GM23338 (cell line): Measurements from ENCODE around the gene GRIN1. TPM values are rescaled to one million over a fixed set of nuclear protein-coding genes. Genes with fewer than 3 reads are reported as not detected.

Experiments
- ATAC-seq: fragments of 200-7000 bp; cut with Tn5 transposase; 3 replicates; pipeline ENCODE4 v1.9.1; 2020
- DNase-seq: peaks from one replicate; pipeline ENCODE4 v3.0.0-alpha.2; 2015; ENCODE audit warnings: low spot score
- H2AFZ ChIP-seq: fragments of 200-600 bp; sonication (generic); 2 replicates; pipeline ENCODE4 v1.8.0; 2016; ENCODE audit warnings: antibody characterized with exemption, mild to moderate bottlenecking, moderate library complexity
- H3F3A ChIP-seq: fragments of 200-600 bp; sonication (generic); replicated peaks from 2 replicates; pipeline ENCODE4 v1.8.0; 2017; ENCODE audit warnings: antibody characterized with exemption, mixed run types, low read depth
- H3K27ac ChIP-seq: fragments of 200-600 bp; sonication (generic); 2 replicates; pipeline ENCODE4 v1.6.1; 2016; ENCODE audit warnings: low read depth
- H3K27me3 ChIP-seq: fragments of 200-600 bp; sonication (generic); 2 replicates; pipeline ENCODE4 v1.8.0; 2016; ENCODE audit warnings: mild to moderate bottlenecking, mixed run types, moderate library complexity; ENCODE audit not compliant: insufficient read depth
- H3K36me3 ChIP-seq: fragments of 200-600 bp; sonication (generic); 2 replicates; pipeline ENCODE4 v1.8.0; 2016; ENCODE audit warnings: mild to moderate bottlenecking; ENCODE audit not compliant: insufficient read depth
- H3K4me1 ChIP-seq: fragments of 200-600 bp; sonication (generic); 2 replicates; pipeline ENCODE4 v1.8.0; 2016; ENCODE audit warnings: mild to moderate bottlenecking, moderate library complexity; ENCODE audit not compliant: insufficient read depth
- H3K4me2 ChIP-seq: fragments of 200-600 bp; sonication (generic); 2 replicates; pipeline ENCODE4 v1.7.1; 2017; ENCODE audit warnings: mixed run types
- H3K4me3 ChIP-seq: fragments of 200-600 bp; sonication (generic); 2 replicates; pipeline ENCODE4 v1.6.1; 2016; ENCODE audit warnings: mixed run types
- H3K79me2 ChIP-seq: fragments of 200-600 bp; sonication (generic); replicated peaks from 2 replicates; pipeline ENCODE4 v1.8.0; 2017; ENCODE audit warnings: mild to moderate bottlenecking; ENCODE audit not compliant: insufficient read depth
- H3K9me2 ChIP-seq: fragments of 200-600 bp; sonication (generic); 2 replicates; pipeline ENCODE4 v1.8.0; 2017; ENCODE audit not compliant: insufficient read depth
- H4K20me1 ChIP-seq: fragments of 200-600 bp; sonication (generic); replicated peaks from 2 replicates; pipeline ENCODE4 v1.8.0; 2017; ENCODE audit warnings: mild to moderate bottlenecking; ENCODE audit not compliant: insufficient read depth
- H3K27ac Mint-ChIP-seq: 2 replicates; pipeline ENCODE4 v1.8.0; 2020; ENCODE audit warnings: inconsistent platforms, mild to moderate bottlenecking, moderate library complexity, mixed read lengths
- H3K27me3 Mint-ChIP-seq: 3 replicates; pipeline ENCODE4 v1.8.0; 2022; ENCODE audit warnings: low read depth, mild to moderate bottlenecking, moderate library complexity, mixed read lengths, inconsistent platforms; ENCODE audit not compliant: insufficient read depth, poor library complexity
- H3K36me3 Mint-ChIP-seq: 3 replicates; pipeline ENCODE4 v1.8.0; 2021; ENCODE audit warnings: low read depth, mild to moderate bottlenecking, inconsistent platforms, moderate library complexity, mixed read lengths
- H3K4me1 Mint-ChIP-seq: 3 replicates; pipeline ENCODE4 v1.8.0; 2020; ENCODE audit warnings: mild to moderate bottlenecking, inconsistent platforms, mixed read lengths
- H3K4me3 Mint-ChIP-seq: 3 replicates; pipeline ENCODE4 v1.8.0; 2021; ENCODE audit warnings: moderate library complexity, mild to moderate bottlenecking, inconsistent platforms, mixed read lengths
- H3K9me3 Mint-ChIP-seq: 3 replicates; pipeline ENCODE4 v1.8.0; 2020; ENCODE audit warnings: moderate library complexity, mild to moderate bottlenecking, inconsistent platforms, mixed read lengths
- CREB1 ChIP-seq: fragments of 250-450 bp; sonication (Bioruptor Pico); IDR thresholded peaks from 2 replicates; pipeline ENCODE4 v1.5.0; 2020; ENCODE audit warnings: low read depth, mild to moderate bottlenecking, moderate library complexity
- CTCF ChIP-seq, 2 experiments: fragments of 200-600 bp in 1 of 2; sonication (generic) in 1 of 2; conservative IDR thresholded peaks; 2 replicates each; pipeline versions ENCODE4 v1.5.1 to v1.6.1; 2016 to 2017; ENCODE audit warnings: antibody characterized with exemption in 2 of 2, low read depth in 2 of 2, mild to moderate bottlenecking in 2 of 2, moderate library complexity in 1 of 2
- ETS1 ChIP-seq: IDR thresholded peaks from 2 replicates; pipeline ENCODE4 v1.6.1; 2016; ENCODE audit warnings: antibody characterized with exemption
- EZH2 ChIP-seq: fragments of 200-600 bp; sonication (generic); IDR thresholded peaks from one replicate; pipeline ENCODE4 v1.8.0; 2017; ENCODE audit warnings: antibody characterized with exemption, mild to moderate bottlenecking, low read depth; ENCODE audit not compliant: unreplicated experiment
- EZH2phosphoT487 ChIP-seq: fragments of 200-600 bp; sonication (generic); IDR thresholded peaks from one replicate; pipeline ENCODE4 v1.8.1; 2018; ENCODE audit warnings: antibody characterized with exemption; ENCODE audit not compliant: unreplicated experiment
- JUNB ChIP-seq: IDR thresholded peaks from one replicate; pipeline ENCODE4 v1.6.1; 2016; ENCODE audit warnings: antibody characterized with exemption; ENCODE audit not compliant: unreplicated experiment
- NANOG ChIP-seq: IDR thresholded peaks from 2 replicates; pipeline ENCODE4 v1.6.1; 2016; ENCODE audit warnings: antibody characterized with exemption, borderline replicate concordance
- POLR2AphosphoS5 ChIP-seq: IDR thresholded peaks from 2 replicates; pipeline ENCODE4 v1.6.1; 2016; ENCODE audit warnings: antibody characterized with exemption, low read depth
- REST ChIP-seq: IDR thresholded peaks from one replicate; pipeline ENCODE4 v1.6.1; 2018; ENCODE audit warnings: antibody characterized with exemption; ENCODE audit not compliant: unreplicated experiment
- STAT1 ChIP-seq: IDR thresholded peaks from one replicate; pipeline ENCODE4 v1.6.1; 2016; ENCODE audit warnings: antibody characterized with exemption; ENCODE audit not compliant: unreplicated experiment
- ZNF114 ChIP-seq: fragments of 250-450 bp; sonication (Bioruptor Pico); IDR thresholded peaks from 2 replicates; pipeline ENCODE4 v1.5.0; 2020; ENCODE audit warnings: mild to moderate bottlenecking, moderate library complexity
- ZNF331 ChIP-seq: fragments of 250-450 bp; sonication (Bioruptor Pico); IDR thresholded peaks from 2 replicates; pipeline ENCODE4 v1.5.0; 2020; ENCODE audit warnings: low read depth, mild to moderate bottlenecking, moderate library complexity
- ZNF462 ChIP-seq: fragments of 250-450 bp; sonication (Bioruptor Pico); IDR thresholded peaks from 2 replicates; pipeline ENCODE4 v1.5.0; 2020; ENCODE audit warnings: mild to moderate bottlenecking, moderate library complexity
- polyA plus RNA-seq: library from polyadenylated mRNA; unstranded; fragments of >200 nt; fragmentation: Nextera tagmentation; extraction: Ambion mirVana; gene quantifications from 2 replicates; pipeline ENCODE4 v1.2.1, GENCODE V29; 2016
- total RNA-seq: library from RNA; depleted of rRNA; stranded (reverse); fragments of >200 nt; shearing (Covaris generic); gene quantifications from 2 replicates; pipeline ENCODE4 v1.2.3, GENCODE V29; 2014

Gene GRIN1
- total and polyA plus RNA-seq, 2 experiments from 2014 or later: 2.7 to 5.5 TPM

- Mint-ChIP-seq H3K4me1 (peaks cover 15% of the 10 kb centered on the region), H3K36me3 (no peaks in the 10 kb centered on the region; the same call in 2 of the 3 replicates), H3K9me3 (no peaks in the 10 kb centered on the region; the same call in 2 of the 3 replicates), H3K27ac (no peak overlapping the region), H3K4me3 (peak overlapping the region; percentile 89), H3K27me3 (peaks cover 8% of the 10 kb centered on the region)
- no peak overlapping the region for H3K4me2 ChIP-seq
- DNase-seq: no peak
- H3K27ac ChIP-seq: no peak overlapping the region
- TF ChIP-seq ETS1 (no peak), CTCF (conservative IDR thresholded peaks at IDR 0.05; ENCODE audit: low read depth in 2 of 2) (no peak), STAT1 (no peak), NANOG (no peak), ZNF331 (CRISPR knock-in tag) (no peak), CREB1 (no peak), REST (no peak), ZNF462 (CRISPR knock-in tag) (no peak), EZH2phosphoT487 (no peak), POLR2AphosphoS5 (no peak), ZNF114 (CRISPR knock-in tag) (no peak), JUNB (no peak), EZH2 (no peak)
- no peaks in the 10 kb centered on the region; the same call in 1 of the 2 replicates for H4K20me1 ChIP-seq
- H3K79me2 ChIP-seq: 0 out of 2 replicates have a peak, but pooled peaks cover 8% of the 10 kb centered on the region
- H3K9me2 ChIP-seq: no peaks in the 10 kb centered on the region
- H3F3A ChIP-seq: peaks cover 8% of the 10 kb centered on the region
- H3K27me3 ChIP-seq: peaks cover 21% of the 10 kb centered on the region
- ATAC-seq: no peak
- peaks cover 10% of the 10 kb centered on the region; the same call in 1 of the 2 replicates for H3K4me1 ChIP-seq
- no peaks in the 10 kb centered on the region for H3K36me3 ChIP-seq
- no peak overlapping the region for H3K4me3 ChIP-seq
- no peak overlapping the region for H2AFZ ChIP-seq
Observed at GRCh38 chr9:137127301-137128157, 11.4 kb upstream of the GRIN1 start.
